Adrenal gland (tissue), 5 donors: ENCODE data around the gene ALDH8A1.

Experiments
- CTCF ChIP-seq, 6 experiments: fragments of 450-650 bp in 4 of 6; fragments of 200-600 bp in 2 of 6; sonication (generic) in 1 of 6; IDR thresholded peaks; 1 replicate in 5 of 6; 2 replicates in 1 of 6; pipeline versions ENCODE4 v1.5.1 to v1.8.0; 2016 to 2021; ENCODE audit warnings: antibody characterized with exemption in 6 of 6, mild to moderate bottlenecking in 2 of 6, moderate library complexity in 1 of 6
- POLR2A ChIP-seq, 2 donors: fragments of 450-650 bp; IDR thresholded peaks; one replicate each; pipeline ENCODE4 v1.6.1; 2017; ENCODE audit warnings: antibody characterized with exemption in 2 of 2, mild to moderate bottlenecking in 2 of 2, moderate library complexity in 1 of 2
- donor health status: DM: no; HTN: no; CAD: no.

DNA sequence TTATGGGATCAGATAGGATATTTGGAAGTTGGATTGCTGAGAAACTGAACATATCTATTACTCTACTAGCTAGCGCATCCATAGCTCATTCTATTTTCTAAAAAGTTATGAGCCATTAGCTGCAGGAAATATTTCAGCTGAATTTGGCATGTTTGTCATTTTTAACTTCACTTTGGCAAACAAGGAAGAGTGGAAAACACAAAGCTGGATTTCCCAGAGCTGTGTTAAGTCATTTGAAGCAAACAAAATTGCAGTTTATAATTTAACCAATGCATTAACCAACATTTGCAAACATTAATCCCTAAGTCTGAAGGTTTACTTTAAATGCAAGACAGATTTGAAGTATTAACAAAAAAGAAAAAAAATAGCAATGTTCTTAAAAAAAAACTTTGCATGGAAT is 1.2 kb downstream of the ALDH8A1 start:
- TF ChIP-seq CTCF (IDR thresholded peaks at IDR 0.05) (no peak), POLR2A (IDR thresholded peaks at IDR 0.05) (no peak)
